GM19452 (cell line): ENCODE results near the gene FOXP3.
"Not testable (repeated sequence)": the region's sequence is repeated elsewhere in the genome, so short reads cannot be mapped to it uniquely, and the experiment has no call there.

Experiments
- ATAC-seq: cut with Tn5 transposase; IDR thresholded peaks from one replicate; pipeline ENCODE4 v1.9.1; 2021; ENCODE audit not compliant: unreplicated experiment

The FOXP3 gene, protein sequence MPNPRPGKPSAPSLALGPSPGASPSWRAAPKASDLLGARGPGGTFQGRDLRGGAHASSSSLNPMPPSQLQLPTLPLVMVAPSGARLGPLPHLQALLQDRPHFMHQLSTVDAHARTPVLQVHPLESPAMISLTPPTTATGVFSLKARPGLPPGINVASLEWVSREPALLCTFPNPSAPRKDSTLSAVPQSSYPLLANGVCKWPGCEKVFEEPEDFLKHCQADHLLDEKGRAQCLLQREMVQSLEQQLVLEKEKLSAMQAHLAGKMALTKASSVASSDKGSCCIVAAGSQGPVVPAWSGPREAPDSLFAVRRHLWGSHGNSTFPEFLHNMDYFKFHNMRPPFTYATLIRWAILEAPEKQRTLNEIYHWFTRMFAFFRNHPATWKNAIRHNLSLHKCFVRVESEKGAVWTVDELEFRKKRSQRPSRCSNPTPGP

GRCh38 chrX:49264460-49264859 lies at the start of gene FOXP3:
TSS of gene FOXP3 (minus strand) at chrX:49264710. CDS start at chrX:49258505, 6,205 bp downstream.
- no peak for ATAC-seq

- ATAC-seq: no peak
These were observed 47.7 kb upstream of the FOXP3 start for GRCh38 chrX:49312176-49312575.

DNA sequence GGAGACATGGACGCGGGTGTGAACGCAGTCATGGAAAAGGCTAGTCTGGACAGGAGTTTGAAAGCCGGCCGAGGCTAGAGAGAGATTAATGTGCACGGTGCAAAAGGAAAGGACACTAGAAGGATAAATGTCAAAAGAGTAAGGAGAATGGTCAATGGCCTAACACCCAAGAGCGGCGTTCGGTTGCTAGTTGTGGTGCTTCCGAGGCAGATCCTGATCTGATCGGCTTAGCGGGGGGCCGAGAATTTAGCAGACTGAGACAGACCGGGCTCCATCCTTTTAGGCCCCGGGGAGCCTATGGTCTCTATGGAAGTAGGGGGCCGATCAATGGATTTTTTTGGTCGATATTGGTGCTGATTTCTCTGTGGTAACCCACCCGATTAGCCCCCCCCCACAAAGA lies 45.9 kb upstream of the FOXP3 start:
- no peak for ATAC-seq

- ATAC-seq: no peak
These were observed 45.0 kb upstream of the FOXP3 start for GRCh38 chrX:49309401-49309981.

- ATAC-seq: no peak
These were observed 44.2 kb upstream of the FOXP3 start for GRCh38 chrX:49308604-49309269.

DNA sequence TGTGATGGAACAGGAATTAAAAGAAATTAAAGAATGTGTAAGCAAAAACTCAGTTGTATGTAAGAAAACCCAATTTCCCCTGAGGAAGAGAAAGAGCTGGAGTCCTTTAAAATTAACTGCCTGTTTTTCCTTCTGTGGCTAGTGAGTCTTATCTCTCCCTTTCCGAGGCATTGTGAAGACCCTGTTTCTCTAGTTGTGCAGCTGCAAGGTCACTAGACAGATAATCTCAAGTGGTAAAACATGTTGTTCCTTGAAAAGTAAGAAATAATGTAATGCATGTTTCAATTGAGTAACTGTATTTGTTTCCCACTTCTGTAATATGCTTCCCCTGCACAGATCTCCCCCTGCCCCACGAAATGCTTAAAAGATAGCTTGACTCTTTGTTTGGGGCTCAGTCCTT lies 43.3 kb upstream of the FOXP3 start:
- not testable (repeated sequence) for ATAC-seq

GRCh38 chrX:49303346-49303745 lies 38.8 kb upstream of the FOXP3 start, which contains the start of gene GAGE10:
TSS of gene GAGE10 (plus strand) at chrX:49303646. CDS start at chrX:49304860, 1,214 bp downstream.
- no peak for ATAC-seq

DNA sequence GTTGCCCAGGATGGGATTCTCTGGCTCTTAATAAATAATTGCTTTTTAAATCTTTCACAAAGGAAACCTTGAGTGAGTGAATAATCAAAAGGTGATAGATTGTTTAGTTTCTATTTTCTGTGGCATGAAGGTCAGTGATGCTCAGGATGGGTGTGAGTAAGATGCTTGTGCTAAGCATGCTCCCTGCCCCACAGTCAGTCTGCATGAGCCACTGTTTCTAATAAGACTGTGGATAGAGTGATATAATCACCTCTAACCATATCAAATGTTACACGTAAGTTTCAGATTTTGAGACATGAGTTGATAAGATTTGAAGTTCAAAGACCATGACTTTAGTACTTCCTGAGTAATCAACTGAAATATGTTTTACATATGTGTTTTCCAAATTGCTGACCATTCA lies 36.2 kb upstream of the FOXP3 start:
- no peak for ATAC-seq

DNA sequence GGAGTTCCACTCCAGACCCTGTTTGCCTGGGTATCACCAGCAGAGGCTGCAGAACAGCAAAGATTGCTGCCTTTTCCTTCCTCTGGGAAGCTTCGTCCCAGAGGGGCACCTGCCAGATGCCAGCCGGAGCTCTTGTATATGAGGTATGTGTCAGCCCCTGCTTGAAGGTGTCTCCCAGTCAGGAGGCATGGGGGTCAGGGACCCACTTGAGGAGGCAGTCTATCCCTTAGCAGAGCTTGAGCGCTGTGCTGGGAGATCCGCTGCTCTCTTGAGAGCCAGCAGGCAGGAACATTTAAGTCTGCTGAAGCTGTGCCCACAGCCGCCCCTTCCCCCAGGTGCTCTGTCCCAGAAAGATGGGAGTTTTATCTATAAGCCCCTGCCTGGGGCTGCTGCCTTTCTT lies 34.8 kb upstream of the FOXP3 start:
- ATAC-seq: not testable (repeated sequence)

- ATAC-seq: no peak
These were observed 28.2 kb upstream of the FOXP3 start for GRCh38 chrX:49292400-49293362.

GRCh38 chrX:49291615-49292337 lies 27.3 kb upstream of the FOXP3 start:
- ATAC-seq: no peak

DNA sequence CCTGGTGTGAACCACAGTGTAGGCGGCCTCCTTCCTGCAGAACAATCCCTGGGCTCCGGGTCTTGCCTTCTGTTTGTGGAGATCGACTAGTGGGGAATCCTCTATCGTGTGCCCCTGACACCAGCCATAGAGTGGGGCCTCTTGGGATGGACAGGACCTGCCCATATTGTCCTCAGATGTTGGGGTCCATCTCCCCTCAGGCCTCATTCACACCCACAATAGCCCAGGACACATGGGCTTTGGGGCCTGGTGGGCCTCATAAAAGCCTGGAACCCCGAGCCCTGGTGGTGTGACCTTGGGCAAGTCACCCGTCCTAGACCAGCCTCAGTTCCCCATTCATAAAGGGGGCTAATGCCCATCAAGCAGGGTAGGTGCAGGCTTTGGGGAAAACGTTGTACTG lies 25.7 kb upstream of the FOXP3 start:
- no peak for ATAC-seq

DNA sequence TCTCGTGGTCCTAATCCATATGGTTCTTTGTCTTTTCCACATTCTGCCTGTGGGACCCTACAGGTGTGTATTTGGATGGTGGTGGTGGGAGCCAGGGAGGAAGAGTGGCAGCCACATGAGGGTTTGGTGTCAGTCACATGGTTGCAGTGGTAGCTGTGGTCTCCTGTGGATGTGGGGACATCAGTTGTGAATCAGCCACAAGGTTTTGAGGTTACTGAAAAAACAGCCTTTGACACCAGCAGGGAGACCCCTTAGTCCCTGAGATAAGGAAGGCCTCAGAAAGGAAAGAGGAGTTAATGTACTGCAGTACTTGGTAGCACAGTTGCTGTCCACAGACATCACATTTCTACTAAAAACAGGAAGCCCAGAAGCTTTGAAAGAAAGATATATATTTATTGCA lies 23.2 kb upstream of the FOXP3 start:
- no peak for ATAC-seq

- ATAC-seq: no peak
These were observed 22.1 kb upstream of the FOXP3 start for GRCh38 chrX:49286581-49286980.

DNA sequence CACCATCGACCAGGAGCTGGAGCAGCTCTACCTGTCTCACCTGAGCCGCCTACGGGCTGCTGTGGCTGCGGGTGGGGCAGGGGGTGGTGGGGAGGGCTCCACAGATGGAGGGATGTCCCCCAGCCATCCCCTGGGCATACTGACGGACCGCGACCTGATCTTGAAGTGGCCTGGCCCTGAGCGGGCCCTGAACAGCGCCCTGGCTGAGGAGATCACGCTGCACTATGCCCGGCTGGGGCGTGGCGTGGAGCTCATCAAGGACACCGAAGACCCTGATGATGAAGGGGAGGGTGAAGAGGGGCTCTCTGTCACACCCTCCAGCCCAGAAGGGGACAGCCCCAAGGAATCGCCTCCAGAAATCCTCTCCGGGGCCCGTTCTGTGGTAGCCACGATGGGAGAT lies 21.6 kb upstream of the FOXP3 start:
- ATAC-seq: no peak

DNA sequence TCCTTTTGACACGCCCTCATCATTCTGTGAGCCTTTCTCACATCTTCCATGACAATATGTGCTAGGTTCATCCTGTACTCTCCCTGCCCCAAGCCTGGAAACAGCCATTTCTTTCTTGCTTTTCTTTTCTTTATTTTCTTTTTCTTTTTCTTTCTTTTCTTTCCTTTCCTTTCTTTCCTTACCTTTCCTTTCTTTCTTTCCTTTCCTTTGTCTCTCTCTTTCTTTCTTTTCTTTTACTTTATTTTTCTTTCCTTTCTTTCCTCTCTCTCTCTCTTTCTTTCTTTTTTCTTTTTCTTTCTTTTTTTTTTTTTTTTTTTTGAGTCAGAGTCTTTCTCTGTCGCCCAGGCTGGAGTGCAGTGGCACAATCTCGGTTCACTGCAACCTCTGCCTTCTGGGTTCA lies 19.7 kb upstream of the FOXP3 start:
- no peak for ATAC-seq

DNA sequence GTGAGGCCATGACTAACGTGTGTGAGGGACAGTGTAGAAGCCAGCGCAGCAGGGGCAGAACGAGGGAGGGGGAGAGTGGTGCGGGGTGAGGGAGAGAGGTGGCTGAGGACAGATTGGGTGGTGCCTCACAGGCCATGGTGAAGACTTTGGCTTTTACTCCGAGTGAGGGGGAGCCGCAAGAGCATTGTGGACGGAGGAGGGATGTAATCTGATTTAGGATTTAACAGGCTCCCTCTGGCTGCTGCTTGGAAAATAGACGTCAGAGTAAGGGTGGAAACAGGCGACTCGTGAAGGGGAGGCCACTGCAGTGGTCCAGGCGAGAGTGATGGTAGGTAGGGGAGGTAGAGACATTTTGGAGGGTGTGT lies 18.1 kb upstream of the FOXP3 start:
- no peak for ATAC-seq

DNA sequence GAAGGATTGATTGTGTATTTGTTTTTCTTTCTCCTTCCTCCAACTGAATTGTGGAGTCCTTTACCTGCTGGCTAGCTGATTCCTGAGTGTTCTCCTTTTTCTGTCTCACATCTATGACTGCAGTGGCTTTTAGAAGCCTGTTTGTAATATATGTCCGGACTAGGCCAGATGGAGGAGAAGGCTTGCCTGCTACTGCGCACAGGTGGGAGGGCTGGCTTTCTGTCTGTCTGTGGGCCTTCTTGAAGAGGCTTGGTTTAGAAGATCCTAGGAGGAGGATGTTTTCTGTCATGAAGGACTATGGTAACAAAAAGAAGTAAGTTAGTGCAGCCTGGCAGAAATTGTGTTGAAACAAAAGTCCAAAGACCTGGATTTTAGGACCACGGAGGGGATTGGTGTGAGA lies 13.6 kb upstream of the FOXP3 start:
- no peak for ATAC-seq

DNA sequence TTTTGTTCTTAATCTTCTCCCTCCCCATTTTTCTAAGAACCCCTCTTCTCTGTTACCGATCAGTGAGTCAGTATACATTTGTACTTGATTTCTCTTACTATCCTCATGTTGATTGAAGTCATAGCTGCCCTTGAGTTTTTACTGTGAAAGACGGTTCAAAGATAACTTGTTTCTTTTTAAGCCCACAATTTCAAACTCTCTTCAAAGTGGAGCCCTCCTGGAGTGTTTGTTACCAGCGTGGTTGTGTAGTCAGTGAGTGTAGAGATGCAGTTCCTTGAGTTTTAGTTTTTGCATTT lies 13.0 kb upstream of the FOXP3 start:
- no peak for ATAC-seq
